HepG2 (cell line): Measurements from ENCODE around the gene BPIFB2. TPM values are rescaled to one million over a fixed set of nuclear protein-coding genes. Genes with fewer than 3 reads are reported as not detected.

Source experiments
- ATAC-seq: fragments of 200-7000 bp; cut with Tn5 transposase; 3 replicates; pipeline ENCODE4 v1.9.1; 2020; ENCODE audit warnings: mild to moderate bottlenecking, moderate library complexity
- BruUV-seq: library from RNA; stranded (reverse); fragments of 400-500 nt; replicated peaks from 2 replicates; lab custom pipeline; 2021; lab: Mats Ljungman, UMichigan
- CTCF ChIA-PET: fragments of 300-600 bp; formaldehyde crosslinking; extraction: SDS; loops from one replicate; lab custom pipeline; 2021; ENCODE audit warnings: low total read pairs, inconsistent platforms, low intra/inter-chr PET ratio; lab: Yijun Ruan, JAX
- POLR2A ChIA-PET: fragments of 350-600 bp; sonication (Branson Sonifier 250); formaldehyde crosslinking; loops from one replicate; lab custom pipeline; 2020; ENCODE audit warnings: antibody characterized with exemption, inconsistent platforms; lab: Yijun Ruan, JAX
- DNase-seq: peaks from one replicate; pipeline ENCODE4 v3.0.0-alpha.2; 2015; ENCODE audit warnings: low spot score
- FAIRE-seq: peaks from 3 replicates; lab custom pipeline; 2011; peaks lifted over from hg19 to GRCh38; lab: Jason Lieb, UNC
- H2AFZ ChIP-seq: one replicate; pipeline ENCODE4 v1.6.1; 2011; ENCODE audit warnings: low read length, inconsistent platforms
- H3K27ac ChIP-seq: fragments of 300-600 bp; 3 replicates; pipeline ENCODE4 v1.8.0; 2011; ENCODE audit warnings: mixed run types, mild to moderate bottlenecking, mixed read lengths, low read length, inconsistent platforms; ENCODE audit not compliant: insufficient read depth; ENCODE audit errors: extremely low read length
- H3K27me3 ChIP-seq, 2 experiments: fragments of 200-600 bp in 1 of 2; 2 replicates in 1 of 2; 3 replicates in 1 of 2; pipeline versions ENCODE4 v1.6.0 to v1.8.0; 2011; ENCODE audit warnings: low read length in 2 of 2, mild to moderate bottlenecking in 2 of 2, moderate library complexity in 2 of 2, inconsistent platforms in 1 of 2; ENCODE audit not compliant: insufficient read depth in 2 of 2, control insufficient read depth in 1 of 2
- H3K36me3 ChIP-seq, 2 experiments: fragments of 200-600 bp in 1 of 2; replicated peaks in 1 of 2; 2 replicates in 1 of 2; 3 replicates in 1 of 2; pipeline versions ENCODE4 v1.5.1 to v1.8.0; 2011; ENCODE audit warnings: low read length in 2 of 2, inconsistent platforms in 1 of 2; ENCODE audit not compliant: insufficient read depth in 2 of 2, control insufficient read depth in 1 of 2
- H3K4me1 ChIP-seq: 2 replicates; pipeline ENCODE4 v1.5.1; 2012; ENCODE audit warnings: low read length, inconsistent platforms; ENCODE audit not compliant: insufficient read depth
- H3K4me2 ChIP-seq: 2 replicates; pipeline ENCODE4 v1.6.0; 2011; ENCODE audit warnings: low read depth, low read length, inconsistent platforms
- H3K4me3 ChIP-seq, 3 experiments: fragments of 200-600 bp in 1 of 3; sonication (generic), shearing (Covaris generic) in 1 of 3; replicated peaks in 1 of 3; 2 replicates each; pipeline ENCODE4 v1.5.1; 2011 to 2016; ENCODE audit warnings: low read length in 3 of 3, inconsistent platforms in 2 of 3, low read depth in 2 of 3, mild to moderate bottlenecking in 2 of 3, control low read depth in 1 of 3, mixed read lengths in 1 of 3; ENCODE audit not compliant: insufficient read depth in 1 of 3
- H3K79me2 ChIP-seq: one replicate; pipeline ENCODE4 v1.6.1; 2011; ENCODE audit warnings: low read length, inconsistent platforms; ENCODE audit not compliant: insufficient read depth
- H3K9ac ChIP-seq: 2 replicates; pipeline ENCODE4 v1.6.0; 2011; ENCODE audit warnings: mild to moderate bottlenecking, low read depth, low read length, inconsistent platforms; ENCODE audit not compliant: insufficient read depth
- H3K9me3 ChIP-seq: 2 replicates; pipeline ENCODE4 v1.5.1; 2012; ENCODE audit warnings: mild to moderate bottlenecking, low read length
- H4K20me1 ChIP-seq: 2 replicates; pipeline ENCODE4 v1.6.0; 2011; ENCODE audit warnings: inconsistent platforms, mild to moderate bottlenecking, low read length, moderate library complexity; ENCODE audit not compliant: insufficient read depth
- GATA4 ChIP-seq: sonication (generic); IDR thresholded peaks from 2 replicates; pipeline ENCODE4 v1.6.1; 2016; ENCODE audit warnings: antibody characterized with exemption, low read depth, borderline replicate concordance
- GTF2F1 ChIP-seq: fragments of 150-350 bp; IDR thresholded peaks from 2 replicates; pipeline ENCODE4 v1.6.1; 2014; ENCODE audit warnings: low read length
- HNF4G ChIP-seq, 2 experiments: sonication (generic) in 1 of 2; formaldehyde crosslinking in 1 of 2; IDR thresholded peaks; 2 replicates each; pipeline versions ENCODE4 v1.4.0 to v1.6.1; 2011 to 2020; ENCODE audit warnings: borderline replicate concordance in 2 of 2, low read depth in 2 of 2, mild to moderate bottlenecking in 2 of 2, low read length in 1 of 2, missing genetic modification reagents in 1 of 2, moderate library complexity in 1 of 2
- RFXANK ChIP-seq: IDR thresholded peaks from 2 replicates; pipeline ENCODE4 v1.6.1; 2016
- RXRB ChIP-seq: IDR thresholded peaks from 2 replicates; pipeline ENCODE4 v1.6.1; 2016; ENCODE audit warnings: borderline replicate concordance, missing genetic modification reagents, missing compliant biosample characterization
- SOX13 ChIP-seq, 3 experiments: fragments of 450-650 bp in 1 of 3; sonication (generic) in 1 of 3; formaldehyde crosslinking in 1 of 3; IDR thresholded peaks in 2 of 3; conservative IDR thresholded peaks in 1 of 3; 2 replicates each; pipeline versions ENCODE4 v1.5.0 to v1.6.1; 2016 to 2020; ENCODE audit warnings: antibody characterized with exemption in 1 of 3, mild to moderate bottlenecking in 1 of 3, missing compliant biosample characterization in 1 of 3, missing genetic modification reagents in 1 of 3, moderate library complexity in 1 of 3
- SPEN ChIP-seq: sonication (generic); formaldehyde crosslinking; IDR thresholded peaks from 2 replicates; pipeline ENCODE4 v1.5.1; 2020; ENCODE audit warnings: low read depth, mild to moderate bottlenecking, missing genetic modification reagents
- SRSF9 ChIP-seq: fragments of 200-400 bp; formaldehyde crosslinking; IDR thresholded peaks from 2 replicates; pipeline ENCODE4 v1.6.1; 2018; ENCODE audit warnings: borderline replicate concordance, mild to moderate bottlenecking, low read depth, low read length; ENCODE audit not compliant: insufficient read depth, poor library complexity, severe bottlenecking
- ZBTB14 ChIP-seq: sonication (generic); formaldehyde crosslinking; IDR thresholded peaks from 2 replicates; pipeline ENCODE4 v1.4.0; 2020; ENCODE audit warnings: missing genetic modification reagents
- ZC3H13 ChIP-seq: sonication (generic); formaldehyde crosslinking; IDR thresholded peaks from 2 replicates; pipeline ENCODE4 v1.8.1; 2023; ENCODE audit warnings: mild to moderate bottlenecking, missing genetic modification reagents, moderate library complexity
- ZNF790 ChIP-seq: sonication (generic); formaldehyde crosslinking; IDR thresholded peaks from 2 replicates; pipeline ENCODE4 v1.8.0; 2022; ENCODE audit warnings: missing genetic modification reagents, mild to moderate bottlenecking, borderline replicate concordance
- ZNF883 ChIP-seq: sonication (generic); formaldehyde crosslinking; IDR thresholded peaks from 2 replicates; pipeline ENCODE4 v1.5.1; 2020; ENCODE audit warnings: mild to moderate bottlenecking, missing genetic modification reagents; ENCODE audit errors: not compliant biosample characterization
- WGBS: methylation state at CpG from one replicate; pipeline ENCODE4 v1.1.6; 2017; ENCODE audit warnings: low lambda C conversion rate; 5-methylcytosine and 5-hydroxymethylcytosine counted together
- in situ Hi-C: cut with HindIII; loops from 2 replicates; pipeline ENCODE4 v1.10.0; 2017; ENCODE audit warnings: low pct_unique_long_range_greater_than_20kb; ENCODE audit not compliant: extremely low pct_ligation_motif_present
- intact Hi-C: fragments of 100-400 bp; cut with micrococcal nuclease; formaldehyde crosslinking; loops from one replicate; pipeline ENCODE4 v1.10.0; 2022; ENCODE audit not compliant: unreplicated experiment
- polyA plus RNA-seq, 8 experiments: library from polyadenylated mRNA; depleted of rRNA in 3 of 8; stranded (reverse) in 7 of 8; unstranded in 1 of 8; fragments of >200 nt; fragmentation: Illumina TruSeq in 4 of 8; extraction: Trizol in 4 of 8; gene quantifications; 2 replicates each; pipeline versions ENCODE4 v1.2.1 to v1.2.3, GENCODE V29; 2011 to 2016; ENCODE audit warnings: low read depth in 4 of 8, missing spikeins in 1 of 8, mixed read lengths in 1 of 8; ENCODE audit not compliant: insufficient read depth in 1 of 8
- total RNA-seq, 5 experiments: library from RNA; depleted of rRNA; stranded (reverse); fragments of >200 nt; fragmentation: Illumina TruSeq; extraction: Trizol; gene quantifications; 2 replicates each; pipeline ENCODE4 v1.2.3, GENCODE V29; 2016; ENCODE audit warnings: low read depth in 1 of 5
- TF ChIP-seq, protein P1 (sequence below): sonication (generic); formaldehyde crosslinking; IDR thresholded peaks from 2 replicates; pipeline ENCODE4 v1.4.0; 2020; ENCODE audit warnings: mild to moderate bottlenecking, missing genetic modification reagents

Gene BPIFB2
- total and polyA plus RNA-seq, 2 of the 13 experiments (the other 11 are each of a cell fraction or from before 2014, with no cell fraction given), result 54.5 to 902 TPM

GRCh38 chr20:33065785-33066184, 58.3 kb downstream of the BPIFB2 start:
- no peak for FAIRE-seq

More at GRCh38 chr20:33065785-33066184, 58.3 kb downstream of the BPIFB2 start:
- no peak overlapping the region for H3K9ac ChIP-seq
- H3K9me3 ChIP-seq, result no peaks in the 10 kb centered on the region
- no peaks in the 10 kb centered on the region for H4K20me1 ChIP-seq
- H3K27ac ChIP-seq, result no peak overlapping the region
- ATAC-seq (peak; percentile 19; the same call in 2 of the 3 replicates), DNase-seq (no peak)
- H3K36me3 ChIP-seq, result no peaks in the 10 kb centered on the region
- H3K4me3 ChIP-seq, result no peak overlapping the region
- WGBS, result 5% methylated on average over 9 of the region's 9 CpGs
- H3K79me2 ChIP-seq, result no peaks in the 10 kb centered on the region
- no peak overlapping the region for H3K4me2 ChIP-seq
- in situ Hi-C loops, result no loop called here
- no peaks in the 10 kb centered on the region for H3K4me1 ChIP-seq
- H2AFZ ChIP-seq, result no peak overlapping the region
- TF ChIP-seq SRSF9, result no peak
- no peak for TF ChIP-seq SPEN (CRISPR knock-in tag)
- TF ChIP-seq SOX13 (IDR thresholded peaks at IDR 0.05), result no peak
- no peak for TF ChIP-seq SOX13 (CRISPR knock-in tag; conservative IDR thresholded peaks at IDR 0.05 in 1 of 2, IDR thresholded peaks at IDR 0.05 in 1 of 2)
- TF ChIP-seq RFXANK (CRISPR knock-in tag), result no peak
- no peak for TF ChIP-seq GATA4
- no peak for TF ChIP-seq ZBTB14 (CRISPR knock-in tag)
- TF ChIP-seq, protein P1, sequence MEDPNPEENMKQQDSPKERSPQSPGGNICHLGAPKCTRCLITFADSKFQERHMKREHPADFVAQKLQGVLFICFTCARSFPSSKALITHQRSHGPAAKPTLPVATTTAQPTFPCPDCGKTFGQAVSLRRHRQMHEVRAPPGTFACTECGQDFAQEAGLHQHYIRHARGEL (CRISPR knock-in tag), result no peak
- TF ChIP-seq GTF2F1, result no peak
- TF ChIP-seq ZC3H13 (CRISPR knock-in tag), result no peak
- no peak for TF ChIP-seq ZNF883 (CRISPR knock-in tag)
- TF ChIP-seq ZNF790 (CRISPR knock-in tag), result no peak
- no peak for TF ChIP-seq HNF4G (IDR thresholded peaks at IDR 0.05; ENCODE audit: borderline replicate concordance, low read depth, low read length)
- no peak for TF ChIP-seq HNF4G (CRISPR knock-in tag; IDR thresholded peaks at IDR 0.05; ENCODE audit: borderline replicate concordance, low read depth)
- no peak for TF ChIP-seq RXRB (CRISPR knock-in tag)
- TF ChIP-seq, all 625 proteins: peak for 0
- no TSS peak for BruUV-seq
- ChIA-PET CTCF (no interaction called here), POLR2A (no interaction called here)
- intact Hi-C loops, result no loop called here
- H3K27me3 ChIP-seq, result peaks cover 12 to 71% of the 10 kb centered on the region in 2 experiments
